Smooth muscle cell (in vitro differentiated cells): ENCODE measurements around the gene DNAH8. TPM values are rescaled to one million over a fixed set of nuclear protein-coding genes. Genes with fewer than 3 reads are reported as not detected.

Source experiments
- DNase-seq: peaks from one replicate; lab custom pipeline; 2025; ENCODE audit not compliant: unreplicated experiment; lab: John Stamatoyannopoulos, UW
- H2AFZ ChIP-seq: fragments of 200-600 bp; sonication (generic); 2 replicates; pipeline ENCODE4 v1.6.0; 2016; ENCODE audit warnings: antibody characterized with exemption, low read depth, mild to moderate bottlenecking
- H3F3A ChIP-seq: fragments of 200-600 bp; sonication (generic); 2 replicates; pipeline ENCODE4 v1.6.0; 2017; ENCODE audit warnings: antibody characterized with exemption, low read depth
- H3K27ac ChIP-seq: fragments of 200-600 bp; sonication (generic); 2 replicates; pipeline ENCODE4 v1.5.1; 2016; ENCODE audit warnings: low read depth, mild to moderate bottlenecking
- H3K27me3 ChIP-seq: fragments of 200-600 bp; sonication (generic); 2 replicates; pipeline ENCODE4 v1.6.1; 2016; ENCODE audit warnings: low read depth, mild to moderate bottlenecking
- H3K36me3 ChIP-seq: fragments of 200-600 bp; sonication (generic); 2 replicates; pipeline ENCODE4 v1.5.1; 2016; ENCODE audit warnings: low read depth
- H3K4me1 ChIP-seq: fragments of 200-600 bp; sonication (generic); 2 replicates; pipeline ENCODE4 v1.5.1; 2016; ENCODE audit warnings: low read depth
- H3K4me2 ChIP-seq: fragments of 200-600 bp; sonication (generic); 2 replicates; pipeline ENCODE4 v1.6.0; 2016; ENCODE audit warnings: mild to moderate bottlenecking
- H3K4me3 ChIP-seq: fragments of 200-600 bp; sonication (generic); 2 replicates; pipeline ENCODE4 v1.5.1; 2016; ENCODE audit warnings: mild to moderate bottlenecking
- H3K79me2 ChIP-seq: fragments of 200-600 bp; sonication (generic); 2 replicates; pipeline ENCODE4 v1.6.0; 2016; ENCODE audit warnings: low read depth, mild to moderate bottlenecking
- H3K9ac ChIP-seq: fragments of 200-600 bp; sonication (generic); 2 replicates; pipeline ENCODE4 v1.6.0; 2016; ENCODE audit warnings: low read depth
- H3K9me3 ChIP-seq: fragments of 200-600 bp; sonication (generic); replicated peaks from 2 replicates; pipeline ENCODE4 v1.5.1; 2016; ENCODE audit warnings: low read depth
- H4K20me1 ChIP-seq: fragments of 200-600 bp; sonication (generic); 2 replicates; pipeline ENCODE4 v1.6.0; 2016; ENCODE audit warnings: low read depth
- CTCF ChIP-seq: fragments of 200-600 bp; sonication (generic); IDR thresholded peaks from 2 replicates; pipeline ENCODE4 v1.5.1; 2017; ENCODE audit warnings: borderline replicate concordance, mild to moderate bottlenecking, antibody characterized with exemption; ENCODE audit not compliant: insufficient read depth, poor library complexity, severe bottlenecking
- WGBS: methylation state at CpG from one replicate; pipeline ENCODE4 v1.1.7; 2016; ENCODE audit warnings: low lambda C conversion rate; 5-methylcytosine and 5-hydroxymethylcytosine counted together
- polyA plus RNA-seq: library from polyadenylated mRNA; unstranded; fragments of >200 nt; fragmentation: Nextera tagmentation; extraction: Ambion mirVana; gene quantifications from 2 replicates; pipeline ENCODE4 v1.2.1, GENCODE V29; 2016
- total RNA-seq: library from RNA; depleted of rRNA; stranded (reverse); fragments of >200 nt; gene quantifications from 2 replicates; pipeline ENCODE4 v1.2.3, GENCODE V29; 2014

The DNAH8 gene
- total and polyA plus RNA-seq, 2 experiments from 2014 or later: not detected

GRCh38 chr6:38833320-38833719, 118.2 kb downstream of the DNAH8 start:
- TF ChIP-seq CTCF: no peak
- no peaks in the 10 kb centered on the region for H3K79me2 ChIP-seq
- no peaks in the 10 kb centered on the region for H4K20me1 ChIP-seq
- no peak overlapping the region for H2AFZ ChIP-seq
- no peaks in the 10 kb centered on the region for H3K27me3 ChIP-seq
- no peaks in the 10 kb centered on the region for H3K4me1 ChIP-seq
- no peak overlapping the region for H3K4me2 ChIP-seq
- DNase-seq: no peak
- no peak overlapping the region for H3K27ac ChIP-seq
- no peak overlapping the region for H3K4me3 ChIP-seq
- no peak overlapping the region for H3K9ac ChIP-seq
- H3F3A ChIP-seq: no peaks in the 10 kb centered on the region
- no peaks in the 10 kb centered on the region for H3K36me3 ChIP-seq
- no peaks in the 10 kb centered on the region for H3K9me3 ChIP-seq
- WGBS: 96% methylated on average over 1 of the region's 1 CpG

GRCh38 chr6:38836585-38836984, 121.5 kb downstream of the DNAH8 start:
- Histone ChIP-seq H3K9me3 (no peaks in the 10 kb centered on the region), H3K4me1 (no peaks in the 10 kb centered on the region), H3K4me3 (no peak overlapping the region), H3K36me3 (no peaks in the 10 kb centered on the region), H3K27me3 (no peaks in the 10 kb centered on the region), H4K20me1 (no peaks in the 10 kb centered on the region), H3K9ac (no peak overlapping the region), H3F3A (no peaks in the 10 kb centered on the region), H3K79me2 (no peaks in the 10 kb centered on the region), H3K27ac (no peak overlapping the region), H2AFZ (no peak overlapping the region), H3K4me2 (no peak overlapping the region)
- no peak for TF ChIP-seq CTCF
- no peak for DNase-seq
- WGBS: 94% methylated on average over 1 of the region's 1 CpG

- H3K36me3 ChIP-seq: no peaks in the 10 kb centered on the region
- no peak overlapping the region for H3K27ac ChIP-seq
- no peaks in the 10 kb centered on the region for H4K20me1 ChIP-seq
- no peaks in the 10 kb centered on the region for H3K4me1 ChIP-seq
- no peaks in the 10 kb centered on the region for H3K9me3 ChIP-seq
- H3K4me3 ChIP-seq: no peak overlapping the region
- no peaks in the 10 kb centered on the region for H3F3A ChIP-seq
- no peak for DNase-seq
- no peaks in the 10 kb centered on the region for H3K27me3 ChIP-seq
- no peak overlapping the region for H2AFZ ChIP-seq
- no peak for TF ChIP-seq CTCF
- no peaks in the 10 kb centered on the region for H3K79me2 ChIP-seq
- H3K4me2 ChIP-seq: no peak overlapping the region
- 76% methylated on average over 3 of the region's 3 CpGs for WGBS
- no peak overlapping the region for H3K9ac ChIP-seq
These were observed 122.0 kb downstream of the DNAH8 start for GRCh38 chr6:38837101-38837500.

- 89% methylated on average over 3 of the region's 3 CpGs for WGBS
- Histone ChIP-seq H3K4me1 (peaks cover 5% of the 10 kb centered on the region), H3K9me3 (no peaks in the 10 kb centered on the region), H2AFZ (no peak overlapping the region), H3K27me3 (no peaks in the 10 kb centered on the region), H3K36me3 (no peaks in the 10 kb centered on the region), H3K9ac (no peak overlapping the region), H4K20me1 (no peaks in the 10 kb centered on the region), H3K27ac (no peak overlapping the region), H3F3A (no peaks in the 10 kb centered on the region), H3K79me2 (no peaks in the 10 kb centered on the region), H3K4me3 (no peak overlapping the region), H3K4me2 (no peak overlapping the region)
- no peak for DNase-seq
- TF ChIP-seq CTCF: no peak
These were observed 128.7 kb downstream of the DNAH8 start for GRCh38 chr6:38843798-38844197.
